Upper lobe of left lung (tissue), 4 donors: ENCODE results near the gene TMEM231.

Experiments used
- EP300 ChIP-seq, 4 donors: sonication (generic); formaldehyde crosslinking; IDR thresholded peaks; one replicate each; pipeline ENCODE4 v1.5.1; 2017; ENCODE audit warnings: antibody characterized with exemption in 4 of 4, control low read depth in 2 of 4
- POLR2A ChIP-seq, 4 donors: fragments of 450-650 bp; IDR thresholded peaks; one replicate each; pipeline ENCODE4 v1.5.1; 2016 to 2017; ENCODE audit warnings: antibody characterized with exemption in 4 of 4, mild to moderate bottlenecking in 2 of 4
- POLR2AphosphoS5 ChIP-seq, 2 donors: sonication (generic); formaldehyde crosslinking; IDR thresholded peaks; one replicate each; pipeline ENCODE4 v1.5.1; 2017; ENCODE audit warnings: antibody characterized with exemption in 2 of 2
- TF ChIP-seq, protein P1 (sequence below), 6 experiments: fragments of 450-650 bp in 4 of 6; fragments of 200-600 bp in 2 of 6; sonication (generic) in 2 of 6; IDR thresholded peaks; one replicate each; pipeline ENCODE4 v1.5.1; 2016 to 2019; ENCODE audit warnings: antibody characterized with exemption in 6 of 6

- TF ChIP-seq POLR2AphosphoS5 (IDR thresholded peaks at IDR 0.05) (no peak), POLR2A (IDR thresholded peaks at IDR 0.05) (no peak), EP300 (IDR thresholded peaks at IDR 0.05) (no peak)
- TF ChIP-seq, protein P1, sequence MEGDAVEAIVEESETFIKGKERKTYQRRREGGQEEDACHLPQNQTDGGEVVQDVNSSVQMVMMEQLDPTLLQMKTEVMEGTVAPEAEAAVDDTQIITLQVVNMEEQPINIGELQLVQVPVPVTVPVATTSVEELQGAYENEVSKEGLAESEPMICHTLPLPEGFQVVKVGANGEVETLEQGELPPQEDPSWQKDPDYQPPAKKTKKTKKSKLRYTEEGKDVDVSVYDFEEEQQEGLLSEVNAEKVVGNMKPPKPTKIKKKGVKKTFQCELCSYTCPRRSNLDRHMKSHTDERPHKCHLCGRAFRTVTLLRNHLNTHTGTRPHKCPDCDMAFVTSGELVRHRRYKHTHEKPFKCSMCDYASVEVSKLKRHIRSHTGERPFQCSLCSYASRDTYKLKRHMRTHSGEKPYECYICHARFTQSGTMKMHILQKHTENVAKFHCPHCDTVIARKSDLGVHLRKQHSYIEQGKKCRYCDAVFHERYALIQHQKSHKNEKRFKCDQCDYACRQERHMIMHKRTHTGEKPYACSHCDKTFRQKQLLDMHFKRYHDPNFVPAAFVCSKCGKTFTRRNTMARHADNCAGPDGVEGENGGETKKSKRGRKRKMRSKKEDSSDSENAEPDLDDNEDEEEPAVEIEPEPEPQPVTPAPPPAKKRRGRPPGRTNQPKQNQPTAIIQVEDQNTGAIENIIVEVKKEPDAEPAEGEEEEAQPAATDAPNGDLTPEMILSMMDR (IDR thresholded peaks at IDR 0.05) = no peak
Observed at GRCh38 chr16:75502916-75503605, 53.0 kb downstream of the TMEM231 start.
